SK-N-SH treated with all-trans-retinoic acid at 6 μM for 48 hours (cell line): ENCODE data around the gene SRCAP.

Experiments
- GLIS3 ChIP-seq: fragments of 250-450 bp; sonication (Bioruptor Pico); IDR thresholded peaks from 2 replicates; pipeline ENCODE4 v1.5.0; 2020; ENCODE audit warnings: mild to moderate bottlenecking, moderate library complexity
- TOX ChIP-seq: fragments of 250-450 bp; sonication (Bioruptor Pico); IDR thresholded peaks from 2 replicates; pipeline ENCODE4 v1.8.0; 2021; ENCODE audit warnings: mild to moderate bottlenecking, moderate library complexity, borderline replicate concordance
- TF ChIP-seq, protein P1 (sequence below): fragments of 250-450 bp; sonication (Bioruptor Pico); IDR thresholded peaks from 2 replicates; pipeline ENCODE4 v1.8.0; 2020; ENCODE audit warnings: mild to moderate bottlenecking, moderate library complexity, borderline replicate concordance

DNA sequence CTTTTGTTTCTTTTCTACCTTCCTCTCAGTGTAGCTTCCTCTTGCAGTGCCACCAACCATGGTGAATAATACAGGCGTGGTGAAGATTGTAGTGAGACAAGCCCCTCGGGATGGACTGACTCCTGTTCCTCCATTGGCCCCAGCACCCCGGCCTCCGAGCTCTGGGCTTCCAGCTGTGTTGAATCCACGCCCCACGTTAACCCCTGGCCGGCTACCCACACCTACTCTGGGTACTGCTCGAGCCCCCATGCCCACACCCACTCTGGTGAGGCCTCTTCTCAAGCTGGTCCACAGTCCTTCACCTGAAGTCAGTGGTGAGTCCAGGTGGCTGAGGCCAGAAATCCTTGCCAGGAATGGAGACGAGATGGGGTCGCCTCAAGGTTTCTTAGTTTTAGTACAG is 23.9 kb downstream of the SRCAP start:
- TF ChIP-seq, protein P1, sequence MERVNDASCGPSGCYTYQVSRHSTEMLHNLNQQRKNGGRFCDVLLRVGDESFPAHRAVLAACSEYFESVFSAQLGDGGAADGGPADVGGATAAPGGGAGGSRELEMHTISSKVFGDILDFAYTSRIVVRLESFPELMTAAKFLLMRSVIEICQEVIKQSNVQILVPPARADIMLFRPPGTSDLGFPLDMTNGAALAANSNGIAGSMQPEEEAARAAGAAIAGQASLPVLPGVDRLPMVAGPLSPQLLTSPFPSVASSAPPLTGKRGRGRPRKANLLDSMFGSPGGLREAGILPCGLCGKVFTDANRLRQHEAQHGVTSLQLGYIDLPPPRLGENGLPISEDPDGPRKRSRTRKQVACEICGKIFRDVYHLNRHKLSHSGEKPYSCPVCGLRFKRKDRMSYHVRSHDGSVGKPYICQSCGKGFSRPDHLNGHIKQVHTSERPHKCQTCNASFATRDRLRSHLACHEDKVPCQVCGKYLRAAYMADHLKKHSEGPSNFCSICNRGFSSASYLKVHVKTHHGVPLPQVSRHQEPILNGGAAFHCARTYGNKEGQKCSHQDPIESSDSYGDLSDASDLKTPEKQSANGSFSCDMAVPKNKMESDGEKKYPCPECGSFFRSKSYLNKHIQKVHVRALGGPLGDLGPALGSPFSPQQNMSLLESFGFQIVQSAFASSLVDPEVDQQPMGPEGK (CRISPR knock-in tag) = no peak
- TF ChIP-seq TOX (CRISPR knock-in tag) (no peak), GLIS3 (no peak)
